HL-60/S4 treated with phorbol 12-myristate 13-acetate at 8.2 ng/mL for 4 days and 3 days (cell line): ENCODE measurements around the gene CHST15.

Experiments
- in situ Hi-C: fragments of 300-500 bp; cut with MboI; formaldehyde crosslinking; loops from 2 replicates; pipeline ENCODE4 v1.15.0; 2022; ENCODE audit warnings: low sequenced_read_pairs

The CHST15 gene

GRCh38 chr10:124125305-124126116, 32.1 kb upstream of the CHST15 start:
- in situ Hi-C loops: no loop called here

DNA sequence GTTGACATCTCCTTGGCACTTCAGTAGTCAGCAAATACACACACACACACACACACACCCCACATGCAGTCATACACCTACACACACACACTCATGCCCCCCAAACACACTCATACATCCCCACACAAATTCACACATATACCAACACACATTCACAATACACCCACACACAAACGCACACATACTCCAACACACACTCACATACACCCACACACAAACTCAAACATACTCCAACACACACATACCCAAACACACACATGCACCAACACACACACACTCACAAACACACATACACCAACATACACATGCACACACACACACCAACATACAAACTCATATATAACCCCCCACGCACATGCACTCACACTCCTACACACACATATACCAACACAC, 31.4 kb upstream of the CHST15 start:
- in situ Hi-C loops: no loop called here

- in situ Hi-C loops: no loop called here
Measured at GRCh38 chr10:124124123-124124768, 30.8 kb upstream of the CHST15 start.

- in situ Hi-C loops: no loop called here
Measured at GRCh38 chr10:124123156-124123555, 29.8 kb upstream of the CHST15 start.

GRCh38 chr10:124122211-124122610, 28.8 kb upstream of the CHST15 start:
- in situ Hi-C loops: no loop called here

DNA sequence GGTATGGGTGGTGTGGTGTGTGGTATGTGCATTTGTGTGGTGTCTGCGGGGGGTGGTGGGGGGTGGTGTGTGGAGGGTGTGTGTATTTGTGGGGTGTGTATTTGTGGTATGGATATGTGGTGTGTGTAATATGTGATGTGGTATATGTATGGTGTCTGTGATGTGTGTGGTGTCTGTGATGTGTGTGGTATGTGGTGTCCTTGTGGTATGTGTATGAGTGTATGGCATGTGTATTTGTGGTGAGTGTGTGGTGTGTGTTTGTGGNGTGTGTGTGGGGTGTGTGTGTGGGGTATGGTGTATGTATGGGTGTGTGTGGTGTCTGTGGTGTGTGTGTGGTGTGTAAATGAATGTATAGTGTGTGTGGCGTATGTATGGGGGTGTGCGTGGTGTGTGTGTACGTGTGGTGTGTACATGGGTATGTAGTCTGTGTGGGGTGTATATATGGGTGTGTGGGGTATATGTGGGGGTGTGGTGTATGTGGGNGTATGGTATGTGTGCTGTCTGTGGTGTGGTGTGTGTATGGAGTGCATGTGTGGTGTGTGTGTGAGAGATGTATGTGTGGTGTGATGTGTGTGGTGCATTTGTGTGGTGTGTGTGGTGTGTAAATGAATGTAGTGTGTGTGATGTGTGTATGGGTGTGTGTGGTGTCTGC, 27.1 kb upstream of the CHST15 start:
- in situ Hi-C loops: no loop called here

DNA sequence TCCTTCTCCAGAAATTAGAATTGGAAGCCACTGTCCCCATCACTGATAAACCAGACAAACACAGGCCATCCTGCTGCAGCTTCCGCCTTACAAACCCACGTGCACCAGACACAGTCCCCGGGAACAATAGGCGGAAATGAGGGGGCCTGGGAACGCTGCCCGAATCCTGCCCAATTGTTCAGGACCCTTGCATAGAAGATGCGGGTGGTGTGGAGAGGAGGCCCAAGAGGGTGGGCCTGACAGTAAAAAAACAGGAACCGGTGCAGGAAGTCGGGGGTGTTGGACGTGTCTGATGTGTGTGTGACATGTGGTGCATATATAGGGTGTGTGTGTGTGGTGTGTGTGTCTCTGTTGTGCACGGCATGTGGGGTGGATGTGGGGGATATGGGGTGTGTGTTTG, 26.5 kb upstream of the CHST15 start:
- in situ Hi-C loops: no loop called here

DNA sequence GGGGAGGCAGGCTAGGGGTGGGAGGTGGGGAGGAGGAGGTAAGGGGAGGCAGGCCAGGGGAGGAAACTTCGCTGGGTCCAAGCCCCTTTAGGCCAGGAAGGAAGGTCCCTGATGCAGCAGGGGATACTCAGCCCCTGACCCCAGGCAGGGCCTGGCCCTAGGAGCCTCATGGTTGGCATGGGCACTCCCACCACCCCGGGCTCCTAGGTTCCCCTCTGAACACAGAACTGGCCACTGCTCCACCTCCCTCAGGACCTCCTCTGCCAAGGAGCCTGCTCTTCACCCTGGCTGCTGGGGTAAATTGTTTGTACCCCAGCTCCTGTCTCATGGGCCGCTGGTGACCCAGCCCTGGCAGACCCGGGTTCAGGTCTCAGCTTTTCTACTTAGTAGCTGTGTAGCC, 25.8 kb upstream of the CHST15 start:
- in situ Hi-C loops: no loop called here

DNA sequence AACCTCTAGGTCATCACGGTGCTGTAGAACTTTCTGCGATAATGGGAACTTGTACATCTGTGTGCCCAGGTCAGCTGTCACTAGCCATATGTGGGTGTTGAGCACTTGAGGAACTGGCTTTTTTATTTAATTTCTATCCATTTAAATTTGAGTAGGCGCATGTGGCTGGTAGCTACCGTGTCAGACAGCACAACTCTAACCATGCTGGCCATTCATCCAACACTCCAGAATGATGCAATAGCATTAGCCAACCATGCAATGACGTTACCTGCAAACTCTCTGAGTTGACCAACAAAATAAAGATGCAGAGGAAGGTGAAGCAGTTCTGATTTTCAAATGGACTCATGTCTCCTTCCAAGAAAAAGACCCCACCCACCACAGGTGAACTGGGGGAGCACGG, 24.4 kb upstream of the CHST15 start:
- in situ Hi-C loops: no loop called here

DNA sequence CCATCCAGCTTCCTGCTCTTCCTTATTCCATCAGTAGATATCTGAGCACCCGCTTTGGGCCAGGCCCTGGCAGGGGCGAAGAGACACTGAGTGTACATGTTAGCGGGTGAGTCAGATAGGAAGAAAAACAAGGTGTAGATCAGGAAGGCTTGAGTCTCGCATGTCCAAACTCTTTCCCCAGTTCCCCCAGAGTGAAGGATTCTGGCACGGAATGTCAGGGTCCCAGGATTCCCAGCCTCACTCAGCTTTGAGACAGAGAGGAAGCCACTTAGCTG, 24.1 kb upstream of the CHST15 start:
- in situ Hi-C loops: no loop called here

GRCh38 chr10:124116771-124117510, 23.5 kb upstream of the CHST15 start:
- in situ Hi-C loops: no loop called here

GRCh38 chr10:124114696-124115095, 21.3 kb upstream of the CHST15 start:
- in situ Hi-C loops: no loop called here

GRCh38 chr10:124112891-124113580, 19.6 kb upstream of the CHST15 start:
- in situ Hi-C loops: no loop called here

DNA sequence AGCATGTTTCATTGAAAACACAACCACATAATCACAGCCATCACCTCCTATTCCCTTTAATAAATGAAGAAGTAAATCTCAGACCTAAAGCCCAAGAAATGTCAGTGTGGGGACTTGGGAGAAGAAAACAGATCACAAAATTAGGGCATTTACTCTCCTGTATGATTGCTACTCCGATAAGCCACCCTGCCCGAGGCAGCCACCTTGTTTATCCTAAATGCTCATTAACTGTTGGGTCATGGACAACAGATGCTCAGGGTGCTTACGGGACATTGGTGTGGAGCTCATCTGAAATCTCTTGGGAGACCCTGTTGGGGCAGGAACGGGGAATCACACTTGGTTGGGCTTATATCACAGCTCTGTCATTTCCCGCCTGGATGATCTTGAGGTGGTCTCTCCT, 17.5 kb upstream of the CHST15 start:
- in situ Hi-C loops: no loop called here

DNA sequence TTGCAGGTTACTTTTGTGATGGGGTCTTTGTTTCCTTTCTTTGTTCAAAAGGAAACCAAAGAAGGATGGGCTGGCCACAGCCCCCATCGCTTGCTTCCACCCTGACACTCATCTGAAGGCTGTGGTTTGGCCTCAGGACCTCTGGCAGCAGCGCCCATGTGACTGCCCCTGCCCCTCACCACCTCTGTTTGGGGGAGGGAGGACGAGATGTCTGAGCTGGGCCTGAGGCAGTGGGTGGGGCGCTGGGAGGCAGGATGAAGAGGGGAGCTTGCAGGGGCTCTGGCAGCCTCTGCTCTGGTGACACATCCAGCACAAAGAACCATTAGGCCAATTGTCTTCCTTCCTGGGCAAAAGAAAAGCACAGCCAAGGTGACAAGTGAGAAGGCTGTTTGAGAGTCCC, 15.9 kb upstream of the CHST15 start:
- in situ Hi-C loops: no loop called here

GRCh38 chr10:124107072-124107471, 13.7 kb upstream of the CHST15 start:
- in situ Hi-C loops: no loop called here

- in situ Hi-C loops: no loop called here
Measured at GRCh38 chr10:124106241-124106879, 13.0 kb upstream of the CHST15 start.

- in situ Hi-C loops: no loop called here
Measured at GRCh38 chr10:124105594-124105993, 12.2 kb upstream of the CHST15 start.

GRCh38 chr10:124105045-124105444, 11.6 kb upstream of the CHST15 start:
- in situ Hi-C loops: no loop called here

DNA sequence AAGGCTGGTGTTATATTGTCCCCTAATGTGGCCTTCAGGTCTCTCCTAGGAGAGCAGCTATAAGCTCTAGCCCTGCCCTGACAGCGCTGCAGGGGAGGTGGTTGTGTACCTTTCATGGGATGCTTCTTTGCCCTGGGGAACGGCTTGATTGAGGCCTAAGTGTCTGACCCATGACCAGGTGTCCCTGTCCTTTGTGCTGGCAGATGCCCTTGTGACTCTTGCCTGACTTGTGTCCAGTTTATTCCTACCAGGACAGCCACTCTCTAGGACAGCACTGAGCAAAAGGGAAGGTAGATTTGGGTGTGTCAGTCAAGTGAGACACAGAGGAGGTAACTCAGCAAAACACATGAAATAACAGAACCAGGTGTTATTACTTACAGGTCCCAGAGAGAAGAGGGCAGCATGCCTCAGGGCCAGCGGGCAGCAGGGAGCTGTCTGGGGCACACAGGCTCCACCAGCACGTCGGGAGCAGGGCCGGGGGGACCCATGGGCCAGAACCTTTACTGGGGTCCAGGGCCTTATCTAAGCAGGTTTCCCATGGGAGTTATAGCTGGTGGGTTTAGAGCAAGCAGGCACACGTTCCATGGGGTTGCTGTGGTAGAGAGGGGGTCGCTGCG, 10.7 kb upstream of the CHST15 start:
- in situ Hi-C loops: no loop called here
